Mesenchymal stem cell (in vitro differentiated cells and primary cell): ENCODE measurements around the gene DLX2.

ENCODE experiments used
- DNase-seq: peaks from one replicate; pipeline ENCODE4 v3.0.0-alpha.2; 2013
- H2AFZ ChIP-seq: one replicate; pipeline ENCODE4 v1.6.1; 2013; ENCODE audit warnings: low read depth, mild to moderate bottlenecking, control low read depth, inconsistent platforms, low read length, moderate library complexity
- H2AK5ac ChIP-seq: 2 replicates; pipeline ENCODE4 v1.6.1; 2013; ENCODE audit warnings: low read length, moderate library complexity, mild to moderate bottlenecking, inconsistent platforms; ENCODE audit not compliant: severe bottlenecking
- H2BK120ac ChIP-seq: one replicate; pipeline ENCODE4 v1.6.1; 2013; ENCODE audit warnings: low read depth, mild to moderate bottlenecking, inconsistent platforms, low read length, moderate library complexity
- H2BK12ac ChIP-seq, 2 experiments: one replicate each; pipeline ENCODE4 v1.6.1; 2013; ENCODE audit warnings: inconsistent platforms in 2 of 2, low read length in 2 of 2, mild to moderate bottlenecking in 2 of 2, moderate library complexity in 2 of 2, control low read depth in 1 of 2
- H2BK15ac ChIP-seq: one replicate; pipeline ENCODE4 v1.6.1; 2013; ENCODE audit warnings: mild to moderate bottlenecking, low read depth, inconsistent platforms; ENCODE audit not compliant: poor library complexity, severe bottlenecking
- H2BK5ac ChIP-seq: 2 replicates; pipeline ENCODE4 v1.6.1; 2013; ENCODE audit warnings: low read depth, mild to moderate bottlenecking, low read length, control low read depth, inconsistent platforms; ENCODE audit not compliant: poor library complexity, severe bottlenecking
- H3K14ac ChIP-seq, 2 experiments: one replicate each; pipeline ENCODE4 v1.6.1; 2013; ENCODE audit warnings: inconsistent platforms in 2 of 2, low read length in 2 of 2, control low read depth in 1 of 2, mild to moderate bottlenecking in 1 of 2, moderate library complexity in 1 of 2
- H3K18ac ChIP-seq, 2 experiments: one replicate each; pipeline ENCODE4 v1.6.1; 2013; ENCODE audit warnings: inconsistent platforms in 2 of 2, low read length in 2 of 2, control low read depth in 1 of 2, low read depth in 1 of 2, mild to moderate bottlenecking in 1 of 2
- H3K23ac ChIP-seq, 2 experiments: one replicate each; pipeline ENCODE4 v1.6.1; 2013; ENCODE audit warnings: inconsistent platforms in 2 of 2, low read length in 2 of 2, mild to moderate bottlenecking in 2 of 2, moderate library complexity in 2 of 2, control low read depth in 1 of 2
- H3K27ac ChIP-seq: 2 replicates; pipeline ENCODE4 v1.5.1; 2013; ENCODE audit warnings: mild to moderate bottlenecking, moderate library complexity, low read length, control low read depth, inconsistent platforms; ENCODE audit not compliant: poor library complexity, severe bottlenecking
- H3K27me3 ChIP-seq, 2 experiments: 2 replicates each; pipeline versions ENCODE4 v1.6.1 to v1.7.0; 2013; ENCODE audit warnings: low read length in 2 of 2, mild to moderate bottlenecking in 2 of 2, moderate library complexity in 2 of 2, control low read depth in 1 of 2, inconsistent platforms in 1 of 2; ENCODE audit not compliant: control insufficient read depth in 1 of 2, insufficient read depth in 1 of 2
- H3K36me3 ChIP-seq, 2 experiments: 2 replicates each; pipeline versions ENCODE4 v1.6.1 to v1.7.0; 2013; ENCODE audit warnings: low read length in 2 of 2, control low read depth in 1 of 2, inconsistent platforms in 1 of 2, low read depth in 1 of 2, mild to moderate bottlenecking in 1 of 2; ENCODE audit not compliant: insufficient read depth in 2 of 2, control insufficient read depth in 1 of 2
- H3K4ac ChIP-seq, 2 experiments: one replicate each; pipeline ENCODE4 v1.6.1; 2013; ENCODE audit warnings: inconsistent platforms in 2 of 2, low read length in 2 of 2, mild to moderate bottlenecking in 2 of 2, moderate library complexity in 2 of 2, control low read depth in 1 of 2, low read depth in 1 of 2
- H3K4me1 ChIP-seq: 2 replicates; pipeline ENCODE4 v1.6.1; 2013; ENCODE audit warnings: low read depth, low read length, control low read depth; ENCODE audit not compliant: control insufficient read depth, insufficient read depth
- H3K4me2 ChIP-seq: 2 replicates; pipeline ENCODE4 v1.6.1; 2013; ENCODE audit warnings: low read length, mild to moderate bottlenecking, inconsistent platforms; ENCODE audit not compliant: poor library complexity, severe bottlenecking
- H3K4me3 ChIP-seq, 2 experiments: 2 replicates each; pipeline versions ENCODE4 v1.5.1 to v1.7.0; 2013; ENCODE audit warnings: low read length in 2 of 2, mild to moderate bottlenecking in 2 of 2, control low read depth in 1 of 2, low read depth in 1 of 2; ENCODE audit not compliant: insufficient read depth in 1 of 2
- H3K79me1 ChIP-seq: replicated peaks from 2 replicates; pipeline ENCODE4 v1.6.1; 2013; ENCODE audit warnings: mild to moderate bottlenecking, control low read depth, low read length, inconsistent platforms; ENCODE audit not compliant: poor library complexity, severe bottlenecking
- H3K9ac ChIP-seq: 2 replicates; pipeline ENCODE4 v1.7.0; 2013; ENCODE audit warnings: mild to moderate bottlenecking, low read length, moderate library complexity
- H3K9me3 ChIP-seq: 2 replicates; pipeline ENCODE4 v1.7.0; 2013; ENCODE audit warnings: mild to moderate bottlenecking, low read length; ENCODE audit not compliant: control insufficient read depth
- H4K8ac ChIP-seq: one replicate; pipeline ENCODE4 v1.6.1; 2013; ENCODE audit warnings: inconsistent platforms, mild to moderate bottlenecking, low read length, moderate library complexity
- H4K91ac ChIP-seq: one replicate; pipeline ENCODE4 v1.6.1; 2013; ENCODE audit warnings: mild to moderate bottlenecking, low read length, inconsistent platforms
- WGBS: methylation state at CpG from one replicate; pipeline ENCODE4 v1.1.7; 2013; ENCODE audit warnings: mixed read lengths; 5-methylcytosine and 5-hydroxymethylcytosine counted together

DLX2 gene

DNA sequence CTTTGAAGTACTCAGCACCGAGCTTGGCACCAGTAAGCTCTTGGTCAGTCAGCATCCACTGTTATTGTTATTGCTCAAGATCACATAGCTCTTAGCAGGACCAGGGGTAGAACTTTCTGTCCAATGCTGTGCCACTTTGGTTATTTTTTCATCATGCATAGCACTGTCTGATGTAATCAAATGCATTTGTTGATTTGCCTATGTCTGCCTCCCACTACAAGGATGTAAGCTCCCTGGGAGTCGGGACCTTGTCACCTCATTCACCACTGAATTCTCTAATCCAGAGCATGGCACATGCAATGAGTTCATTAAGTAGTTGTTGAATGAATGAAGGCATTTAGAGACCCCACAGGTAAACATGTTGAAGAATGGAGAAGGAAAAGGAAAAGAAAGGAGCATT is 46.4 kb downstream of the DLX2 start:
- no peak overlapping the region for H2AK5ac ChIP-seq
- no peak overlapping the region for H2AFZ ChIP-seq
- no peak overlapping the region for H3K9ac ChIP-seq
- no peak overlapping the region for H3K4me3 ChIP-seq
- H2BK120ac ChIP-seq, result no peak overlapping the region
- no peak for DNase-seq
- no peak overlapping the region for H3K27ac ChIP-seq
- H3K79me1 ChIP-seq, result peaks cover 5% of the 10 kb centered on the region
- no peak overlapping the region for H2BK15ac ChIP-seq
- no peak overlapping the region for H3K4me2 ChIP-seq
- no peak overlapping the region for H2BK12ac ChIP-seq
- no peaks in the 10 kb centered on the region for H3K36me3 ChIP-seq
- H3K23ac ChIP-seq, result no peak overlapping the region
- WGBS, result 85% methylated on average over 2 of the region's 2 CpGs
- H3K4ac ChIP-seq, result no peak overlapping the region
- H4K91ac ChIP-seq, result no peak overlapping the region
- H3K9me3 ChIP-seq, result no peaks in the 10 kb centered on the region
- no peak overlapping the region for H2BK5ac ChIP-seq
- no peak overlapping the region for H3K18ac ChIP-seq
- H4K8ac ChIP-seq, result no peak overlapping the region
- no peaks in the 10 kb centered on the region for H3K27me3 ChIP-seq
- H3K4me1 ChIP-seq, result no peaks in the 10 kb centered on the region
- no peak overlapping the region for H3K14ac ChIP-seq

DNA sequence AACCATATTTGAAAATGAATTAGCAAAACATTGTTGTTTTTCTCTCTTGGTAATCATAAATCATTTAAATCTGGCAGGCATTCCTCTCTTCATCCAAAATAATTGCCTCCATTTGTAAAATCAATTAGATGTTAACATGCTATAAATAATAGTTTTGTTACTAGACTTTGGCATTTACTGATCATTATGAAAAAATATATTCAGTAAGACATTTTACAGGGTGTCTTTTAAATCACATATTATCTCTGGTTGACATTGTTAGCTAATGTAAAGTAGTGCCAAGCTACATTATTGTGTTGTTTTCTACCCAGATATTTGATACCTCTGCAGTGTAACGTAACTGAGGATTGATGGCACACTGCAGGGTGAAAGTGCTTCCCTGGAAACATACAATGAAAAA is 49.2 kb downstream of the DLX2 start:
- 100% methylated on average over 1 of the region's 1 CpG for WGBS
- Histone ChIP-seq H2BK12ac (no peak overlapping the region), H3K27ac (no peak overlapping the region), H3K14ac (no peak overlapping the region), H3K79me1 (peaks cover 5% of the 10 kb centered on the region), H3K18ac (no peak overlapping the region), H2BK5ac (no peak overlapping the region), H3K27me3 (no peaks in the 10 kb centered on the region), H3K4me1 (no peaks in the 10 kb centered on the region), H4K91ac (no peak overlapping the region), H2BK15ac (no peak overlapping the region), H2AFZ (no peak overlapping the region), H2BK120ac (no peak overlapping the region), H4K8ac (no peak overlapping the region), H3K23ac (no peak overlapping the region), H3K4ac (no peak overlapping the region), H3K9me3 (no peaks in the 10 kb centered on the region), H3K36me3 (no peaks in the 10 kb centered on the region), H3K4me2 (no peak overlapping the region), H3K9ac (no peak overlapping the region), H2AK5ac (no peak overlapping the region), H3K4me3 (no peak overlapping the region)
- DNase-seq, result no peak

DNA sequence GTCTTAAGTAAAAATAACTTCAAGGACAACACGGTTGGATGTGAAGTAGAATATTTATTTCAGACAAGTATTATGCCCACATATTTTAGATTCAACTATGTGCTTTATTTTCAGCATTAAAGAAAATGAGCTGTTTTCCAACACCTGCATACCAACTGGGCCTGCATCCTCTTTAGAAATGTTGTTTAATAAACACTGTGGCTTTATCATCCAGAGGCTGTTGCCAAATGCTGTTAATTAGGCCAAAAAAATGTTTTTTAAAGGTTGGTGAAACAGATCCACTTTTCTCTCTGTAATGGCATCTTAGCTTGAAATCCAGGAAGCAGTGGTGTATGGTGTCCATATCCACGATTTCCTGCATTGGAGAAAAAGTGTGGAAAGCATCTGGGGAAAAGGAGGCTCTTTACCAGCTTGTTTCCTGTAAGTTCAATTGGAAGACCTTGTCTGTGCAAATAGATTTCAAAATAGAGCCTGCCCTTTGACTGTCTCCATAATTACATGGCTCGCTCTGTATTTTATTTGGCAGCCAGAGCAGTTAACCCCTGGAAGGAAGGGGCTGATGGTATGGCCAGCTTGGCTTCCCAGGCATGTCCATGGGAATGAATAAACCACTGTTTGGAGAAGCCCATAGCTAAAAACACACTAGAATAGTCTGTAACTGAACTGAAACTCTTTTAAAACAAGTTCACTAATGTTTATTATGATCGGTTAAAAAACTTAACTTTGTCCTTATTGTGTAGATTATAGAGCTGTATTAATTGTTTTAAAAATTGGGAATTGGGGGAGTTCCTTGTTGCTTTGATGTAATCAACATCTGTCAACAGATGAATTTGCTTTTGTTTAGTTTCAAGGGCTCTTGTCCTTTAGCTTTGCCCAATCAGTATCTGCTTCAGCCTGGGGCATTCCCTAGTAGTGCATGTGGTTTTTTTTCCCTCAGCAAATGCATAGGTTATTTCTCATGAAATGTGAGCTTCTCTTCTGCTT is 50.4 kb downstream of the DLX2 start:
- H3K23ac ChIP-seq, result no peak overlapping the region
- H4K8ac ChIP-seq, result no peak overlapping the region
- no peaks in the 10 kb centered on the region for H3K36me3 ChIP-seq
- no peak overlapping the region for H3K4me2 ChIP-seq
- H3K79me1 ChIP-seq, result peaks cover 5% of the 10 kb centered on the region
- DNase-seq, result peak; percentile 44
- H3K27ac ChIP-seq, result no peak overlapping the region
- H4K91ac ChIP-seq, result no peak overlapping the region
- no peaks in the 10 kb centered on the region for H3K4me1 ChIP-seq
- no peaks in the 10 kb centered on the region for H3K9me3 ChIP-seq
- 43% methylated on average over 3 of the region's 4 CpGs for WGBS
- no peak overlapping the region for H3K4ac ChIP-seq
- H2BK15ac ChIP-seq, result no peak overlapping the region
- H3K14ac ChIP-seq, result no peak overlapping the region
- H2BK12ac ChIP-seq, result no peak overlapping the region
- no peak overlapping the region for H3K9ac ChIP-seq
- peak overlapping the region; percentile 43 for H2AFZ ChIP-seq
- no peak overlapping the region for H3K4me3 ChIP-seq
- no peak overlapping the region for H2AK5ac ChIP-seq
- H2BK5ac ChIP-seq, result no peak overlapping the region
- H3K18ac ChIP-seq, result no peak overlapping the region
- no peaks in the 10 kb centered on the region for H3K27me3 ChIP-seq
- no peak overlapping the region for H2BK120ac ChIP-seq

DNA sequence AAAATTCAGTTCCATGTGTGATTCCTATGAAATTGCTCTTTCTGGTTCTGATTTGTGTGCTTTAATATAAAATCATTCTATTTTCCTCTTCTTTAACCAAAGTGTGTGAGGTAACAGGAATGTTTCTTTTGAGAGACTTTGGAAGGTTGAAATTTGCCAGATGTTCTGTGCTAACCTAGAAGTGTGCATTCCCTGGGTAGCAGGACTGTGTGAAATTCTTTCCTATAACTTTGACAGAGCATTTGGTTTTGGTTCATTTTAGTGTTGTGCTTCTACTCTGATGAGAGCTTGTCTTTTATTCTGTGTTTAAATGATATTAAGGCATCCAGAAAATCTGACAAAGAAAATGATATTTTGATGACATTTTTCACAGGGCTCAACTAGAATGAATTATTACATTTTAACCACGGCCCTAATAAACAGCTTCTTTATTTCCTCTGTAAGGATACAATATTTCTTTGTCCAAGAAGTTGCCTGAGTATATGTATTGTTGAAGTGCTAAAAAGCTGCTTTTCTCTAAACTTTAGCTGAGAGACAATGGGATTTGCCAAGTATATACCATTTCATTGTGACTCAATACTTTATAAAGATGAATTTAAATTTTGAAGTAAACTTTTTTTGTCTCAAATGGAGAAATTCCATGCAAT is 52.1 kb downstream of the DLX2 start:
- no peaks in the 10 kb centered on the region for H3K27me3 ChIP-seq
- H3K9me3 ChIP-seq, result no peaks in the 10 kb centered on the region
- H2AK5ac ChIP-seq, result no peak overlapping the region
- no peaks in the 10 kb centered on the region for H3K4me1 ChIP-seq
- H3K23ac ChIP-seq, result no peak overlapping the region
- peaks cover 2% of the 10 kb centered on the region for H3K79me1 ChIP-seq
- H2BK120ac ChIP-seq, result no peak overlapping the region
- no peak overlapping the region for H4K91ac ChIP-seq
- no peak overlapping the region for H3K4me3 ChIP-seq
- no peak overlapping the region for H2BK5ac ChIP-seq
- no peak overlapping the region for H2AFZ ChIP-seq
- no peak for DNase-seq
- H2BK15ac ChIP-seq, result no peak overlapping the region
- no peak overlapping the region for H4K8ac ChIP-seq
- no peak overlapping the region for H3K27ac ChIP-seq
- no peak overlapping the region for H3K18ac ChIP-seq
- no peak overlapping the region for H3K4ac ChIP-seq
- H2BK12ac ChIP-seq, result no peak overlapping the region
- H3K4me2 ChIP-seq, result no peak overlapping the region
- H3K36me3 ChIP-seq, result no peaks in the 10 kb centered on the region
- H3K9ac ChIP-seq, result no peak overlapping the region
- no peak overlapping the region for H3K14ac ChIP-seq
- WGBS, result no CpG with 5 or more reads among the region's 1 CpG
